Left cardiac atrium (tissue), 2 donors: ENCODE results near the gene SYT3. TPM values are rescaled to one million over a fixed set of nuclear protein-coding genes. Genes with fewer than 3 reads are reported as not detected.

Source experiments
- total RNA-seq, 2 donors: library from RNA; stranded (reverse); fragmentation: NEBNext Ultra II Directional; extraction: Animal tissue kit (Norgen Biotek cat#: 25700); gene quantifications; one replicate each; pipeline ENCODE4 v1.2.1, GENCODE V29; 2021
- donor health status: DM: no; HTN: yes; CAD: no; lungs with severe emphysema.
- donor health status: DM: yes; HTN: yes; CAD: no.

Gene SYT3
- total RNA-seq, 2 donors from 2014 or later, result 0.24 to 0.52 TPM

Other genes starting within 250 kb of the SYT3 start
- not detected for gene SPIB, start 220.9 kb downstream of the SYT3 start, total RNA-seq
- not detected for gene MYBPC2, start 207.0 kb downstream of the SYT3 start, total RNA-seq
- 10 to 100 TPM; 82.3 to 96.9 TPM for gene EMC10, start 163.4 kb downstream of the SYT3 start, total RNA-seq
- gene GARIN5A, start 163.0 kb downstream of the SYT3 start, total RNA-seq, result 1 to 10 TPM; 1.4 to 1.5 TPM
- gene JOSD2, start 128.7 kb downstream of the SYT3 start, total RNA-seq, result 10 to 100 TPM; 27.3 to 36.7 TPM
- gene ASPDH, start 126.0 kb downstream of the SYT3 start, total RNA-seq, result not detected
- gene LRRC4B, start 71.4 kb downstream of the SYT3 start, total RNA-seq, result 1 to 10 TPM; 1.4 to 2.9 TPM
- gene C19orf81, start 9.6 kb upstream of the SYT3 start, total RNA-seq, result 1 to 10 TPM; 1.3 to 2.0 TPM
- 1 to 10 TPM in 1 of 2 donors, under 1 TPM in 1; 0.62 to 1.2 TPM for gene SHANK1, start 79.9 kb upstream of the SYT3 start, total RNA-seq
- 1 to 10 TPM; 8.4 to 9.6 TPM for gene CLEC11A, start 83.5 kb upstream of the SYT3 start, total RNA-seq
- gene GPR32, start 130.6 kb upstream of the SYT3 start, total RNA-seq, result not detected
- not detected for gene ACP4, start 150.5 kb upstream of the SYT3 start, total RNA-seq
- under 1 TPM in 1 of 2 donors, not detected in 1; 0.27 TPM for gene KLK1, start 183.9 kb upstream of the SYT3 start, total RNA-seq
- gene KLK15, start 193.7 kb upstream of the SYT3 start, total RNA-seq, result not detected
- gene KLK3, start 215.0 kb upstream of the SYT3 start, total RNA-seq, result not detected
- gene KLK2, start 233.6 kb upstream of the SYT3 start, total RNA-seq, result not detected